ENCODE results near the gene ABHD2.

The ABHD2 gene

GRCh38 chr15:89198196-89198595, 109.9 kb downstream of the ABHD2 start:
- no peaks in the 10 kb centered on the region for H3K27me3 Mint-ChIP-seq
- no peak overlapping the region for H3K4me3 Mint-ChIP-seq
- H3K9me3 Mint-ChIP-seq: no peaks in the 10 kb centered on the region
- peaks cover 13% of the 10 kb centered on the region for H3K36me3 Mint-ChIP-seq (ENCODE audit: low read depth)
- peaks cover 30% of the 10 kb centered on the region for H3K4me1 Mint-ChIP-seq
- ATAC-seq (no peak), DNase-seq (no peak)
- peak overlapping the region; percentile 33 for H3K27ac Mint-ChIP-seq

GRCh38 chr15:89198934-89199333, 110.7 kb downstream of the ABHD2 start:
- no peak for ATAC-seq

GRCh38 chr15:89199746-89200145, 111.5 kb downstream of the ABHD2 start:
- Mint-ChIP-seq H3K4me3 (no peak overlapping the region), H3K27ac (no peak overlapping the region), H3K27me3 (no peaks in the 10 kb centered on the region), H3K9me3 (no peaks in the 10 kb centered on the region), H3K4me1 (peaks cover 46% of the 10 kb centered on the region), H3K36me3 (ENCODE audit: low read depth) (peaks cover 16% of the 10 kb centered on the region)
- no peak for DNase-seq
- ATAC-seq: no peak

More at GRCh38 chr15:89198934-89199333, 110.7 kb downstream of the ABHD2 start:
- DNase-seq: no peak
- Mint-ChIP-seq H3K27ac (no peak overlapping the region), H3K4me1 (peaks cover 37% of the 10 kb centered on the region), H3K27me3 (no peaks in the 10 kb centered on the region), H3K4me3 (no peak overlapping the region), H3K36me3 (ENCODE audit: low read depth) (peaks cover 14% of the 10 kb centered on the region), H3K9me3 (no peaks in the 10 kb centered on the region)

- no peak for DNase-seq
- no peaks in the 10 kb centered on the region for H3K9me3 Mint-ChIP-seq
- no peak for ATAC-seq
- no peaks in the 10 kb centered on the region for H3K27me3 Mint-ChIP-seq
- peaks cover 16% of the 10 kb centered on the region for H3K36me3 Mint-ChIP-seq (ENCODE audit: low read depth)
- H3K27ac Mint-ChIP-seq: no peak overlapping the region
- H3K4me3 Mint-ChIP-seq: no peak overlapping the region
- peaks cover 50% of the 10 kb centered on the region for H3K4me1 Mint-ChIP-seq
Observed at GRCh38 chr15:89200182-89200581, 111.9 kb downstream of the ABHD2 start.

GRCh38 chr15:89201465-89202005, 113.3 kb downstream of the ABHD2 start:
- H3K27me3 Mint-ChIP-seq: no peaks in the 10 kb centered on the region
- H3K36me3 Mint-ChIP-seq (ENCODE audit: low read depth): peaks cover 11% of the 10 kb centered on the region
- no peak overlapping the region for H3K27ac Mint-ChIP-seq
- DNase-seq (no peak), ATAC-seq (no peak)
- no peak overlapping the region for H3K4me3 Mint-ChIP-seq
- peaks cover 52% of the 10 kb centered on the region for H3K4me1 Mint-ChIP-seq
- H3K9me3 Mint-ChIP-seq: no peaks in the 10 kb centered on the region

GRCh38 chr15:89203705-89204273, 115.5 kb downstream of the ABHD2 start:
- peak overlapping the region; percentile 88 for H3K27ac Mint-ChIP-seq

GRCh38 chr15:89205991-89206585, 117.8 kb downstream of the ABHD2 start:
- Mint-ChIP-seq H3K4me3 (no peak overlapping the region), H3K36me3 (ENCODE audit: low read depth) (peaks cover 6% of the 10 kb centered on the region), H3K27ac (no peak overlapping the region), H3K4me1 (peaks cover 41% of the 10 kb centered on the region), H3K27me3 (no peaks in the 10 kb centered on the region), H3K9me3 (no peaks in the 10 kb centered on the region)
- DNase-seq (no peak), ATAC-seq (no peak)

More at GRCh38 chr15:89203705-89204273, 115.5 kb downstream of the ABHD2 start:
- Mint-ChIP-seq H3K4me1 (peaks cover 41% of the 10 kb centered on the region), H3K36me3 (ENCODE audit: low read depth) (peaks cover 11% of the 10 kb centered on the region), H3K4me3 (peak overlapping the region; percentile 58), H3K9me3 (no peaks in the 10 kb centered on the region), H3K27me3 (no peaks in the 10 kb centered on the region)
- ATAC-seq: peak; percentile 86
- DNase-seq: peak; percentile 34

GRCh38 chr15:89206908-89207331, 118.7 kb downstream of the ABHD2 start:
- peaks cover 41% of the 10 kb centered on the region for H3K4me1 Mint-ChIP-seq
- no peaks in the 10 kb centered on the region for H3K9me3 Mint-ChIP-seq
- DNase-seq: peak; percentile 84
- peak overlapping the region; percentile 26 for H3K27ac Mint-ChIP-seq
- H3K4me3 Mint-ChIP-seq: no peak overlapping the region
- ATAC-seq: peak; percentile 71
- H3K27me3 Mint-ChIP-seq: no peaks in the 10 kb centered on the region
- peaks cover 6% of the 10 kb centered on the region for H3K36me3 Mint-ChIP-seq (ENCODE audit: low read depth)

- Mint-ChIP-seq H3K4me1 (peaks cover 35% of the 10 kb centered on the region), H3K36me3 (ENCODE audit: low read depth) (peaks cover 6% of the 10 kb centered on the region), H3K27me3 (no peaks in the 10 kb centered on the region), H3K9me3 (no peaks in the 10 kb centered on the region), H3K4me3 (no peak overlapping the region), H3K27ac (no peak overlapping the region)
- ATAC-seq (no peak), DNase-seq (no peak)
Observed at GRCh38 chr15:89208256-89208655, 120.0 kb downstream of the ABHD2 start.

GRCh38 chr15:89209057-89209456, 120.8 kb downstream of the ABHD2 start:
- Mint-ChIP-seq H3K4me3 (no peak overlapping the region), H3K27ac (no peak overlapping the region), H3K27me3 (no peaks in the 10 kb centered on the region), H3K4me1 (peaks cover 27% of the 10 kb centered on the region), H3K36me3 (ENCODE audit: low read depth) (peaks cover under 1% of the 10 kb centered on the region), H3K9me3 (no peaks in the 10 kb centered on the region)
- DNase-seq: no peak
- no peak for ATAC-seq

- no peak for ATAC-seq
- Mint-ChIP-seq H3K36me3 (ENCODE audit: low read depth) (no peaks in the 10 kb centered on the region), H3K9me3 (no peaks in the 10 kb centered on the region), H3K4me3 (no peak overlapping the region), H3K27ac (no peak overlapping the region), H3K27me3 (no peaks in the 10 kb centered on the region), H3K4me1 (peaks cover 10% of the 10 kb centered on the region)
- DNase-seq: no peak
Observed at GRCh38 chr15:89211678-89212170, 123.5 kb downstream of the ABHD2 start.

- no peaks in the 10 kb centered on the region for H3K9me3 Mint-ChIP-seq
- DNase-seq: no peak
- no peaks in the 10 kb centered on the region for H3K36me3 Mint-ChIP-seq (ENCODE audit: low read depth)
- H3K27me3 Mint-ChIP-seq: peaks cover 2% of the 10 kb centered on the region
- H3K27ac Mint-ChIP-seq: no peak overlapping the region
- H3K4me3 Mint-ChIP-seq: no peak overlapping the region
- H3K4me1 Mint-ChIP-seq: peaks cover 3% of the 10 kb centered on the region
- no peak for ATAC-seq
Observed at GRCh38 chr15:89215627-89216026, 127.4 kb downstream of the ABHD2 start.

GRCh38 chr15:89217031-89217430, 128.8 kb downstream of the ABHD2 start:
- ATAC-seq (no peak), DNase-seq (no peak)
- Mint-ChIP-seq H3K9me3 (no peaks in the 10 kb centered on the region), H3K36me3 (ENCODE audit: low read depth) (no peaks in the 10 kb centered on the region), H3K27ac (no peak overlapping the region), H3K4me1 (peaks cover 8% of the 10 kb centered on the region), H3K4me3 (no peak overlapping the region), H3K27me3 (peaks cover 2% of the 10 kb centered on the region)

GRCh38 chr15:89217686-89218376, 129.6 kb downstream of the ABHD2 start:
- Mint-ChIP-seq H3K27ac (no peak overlapping the region), H3K27me3 (peaks cover 5% of the 10 kb centered on the region), H3K9me3 (no peaks in the 10 kb centered on the region), H3K4me3 (no peak overlapping the region), H3K4me1 (peaks cover 8% of the 10 kb centered on the region), H3K36me3 (ENCODE audit: low read depth) (no peaks in the 10 kb centered on the region)
- DNase-seq (no peak), ATAC-seq (no peak)

GRCh38 chr15:89218531-89218930, 130.3 kb downstream of the ABHD2 start:
- no peaks in the 10 kb centered on the region for H3K9me3 Mint-ChIP-seq

More at GRCh38 chr15:89218531-89218930, 130.3 kb downstream of the ABHD2 start:
- ATAC-seq: no peak
- Mint-ChIP-seq H3K36me3 (ENCODE audit: low read depth) (no peaks in the 10 kb centered on the region), H3K27me3 (peaks cover 5% of the 10 kb centered on the region), H3K27ac (no peak overlapping the region), H3K4me1 (peaks cover 8% of the 10 kb centered on the region), H3K4me3 (no peak overlapping the region)
- no peak for DNase-seq
